Kidney (tissue), 14 donors: ENCODE measurements around the gene ACIN1. TPM values are rescaled to one million over a fixed set of nuclear protein-coding genes. Genes with fewer than 3 reads are reported as not detected.

Experiments
- DNase-seq, 5 donors: peaks; one replicate each; pipeline ENCODE4 v3.0.0-alpha.2; 2013 to 2020
- FAIRE-seq: peaks from 2 replicates; lab custom pipeline; 2012; peaks lifted over from hg19 to GRCh38; lab: Jason Lieb, UNC
- H3K27ac ChIP-seq, 2 donors: one replicate each; pipeline ENCODE4 v1.7.0; 2013; ENCODE audit warnings: low read depth in 2 of 2, low read length in 2 of 2, inconsistent platforms in 1 of 2
- H3K27me3 ChIP-seq: one replicate; pipeline ENCODE4 v1.7.1; 2013; ENCODE audit warnings: low read length, inconsistent platforms; ENCODE audit not compliant: control insufficient read depth, insufficient read depth
- H3K36me3 ChIP-seq, 3 donors: one replicate each; pipeline versions ENCODE4 v1.7.0 to v1.7.1; 2013; ENCODE audit warnings: low read length in 3 of 3, control low read depth in 1 of 3, inconsistent platforms in 1 of 3; ENCODE audit not compliant: insufficient read depth in 3 of 3, control insufficient read depth in 2 of 3
- H3K4me1 ChIP-seq, 3 donors: one replicate each; pipeline versions ENCODE4 v1.7.0 to v1.7.1; 2013; ENCODE audit warnings: low read length in 3 of 3, inconsistent platforms in 1 of 3, low read depth in 1 of 3; ENCODE audit not compliant: control insufficient read depth in 2 of 3, insufficient read depth in 2 of 3
- H3K4me3 ChIP-seq, 3 donors: one replicate each; pipeline versions ENCODE4 v1.7.0 to v1.8.1; 2013; ENCODE audit warnings: low read length in 3 of 3, control low read depth in 1 of 3, inconsistent platforms in 1 of 3
- H3K9ac ChIP-seq, 3 donors: one replicate each; pipeline versions ENCODE4 v1.7.0 to v1.7.1; 2013; ENCODE audit warnings: low read length in 3 of 3, control low read depth in 1 of 3, inconsistent platforms in 1 of 3
- H3K9me3 ChIP-seq, 3 donors: one replicate each; pipeline versions ENCODE4 v1.7.0 to v1.7.1; 2013; ENCODE audit warnings: low read length in 3 of 3, control low read depth in 1 of 3, inconsistent platforms in 1 of 3; ENCODE audit not compliant: control insufficient read depth in 2 of 3, insufficient read depth in 1 of 3
- intact Hi-C: fragments of 100-400 bp; cut with DNase I; formaldehyde crosslinking; loops from one replicate; pipeline ENCODE4 v1.11.1; 2022
- polyA plus RNA-seq: library from polyadenylated mRNA; stranded (reverse); fragments of 350-450 nt; fragmentation: Illumina TruSeq; extraction: RNeasy Lipid Tissue Mini Kit (QIAGEN cat#74804); gene quantifications from one replicate; pipeline ENCODE4 v1.2.3, GENCODE V29; 2014; ENCODE audit warnings: low read depth, low replicate concordance; ENCODE audit not compliant: insufficient read depth
- total RNA-seq: library from RNA; stranded (reverse); fragmentation: NEBNext Ultra II Directional; extraction: Animal tissue kit (Norgen Biotek cat#: 25700); gene quantifications from one replicate; pipeline ENCODE4 v1.2.1, GENCODE V29; 2021
- TF ChIP-seq, protein P1 (sequence below): IDR thresholded peaks from 3 replicates; pipeline ENCODE4 v1.5.1; 2012; ENCODE audit warnings: mild to moderate bottlenecking, moderate library complexity, borderline replicate concordance; ENCODE audit not compliant: insufficient read depth; ENCODE audit errors: extremely low read depth
- donor health status: control.
- donor health status: control.
- donor health status: control.
- donor health status: control.
- donor health status: control.
- donor health status: DM: yes; HTN: yes; CAD: no.
- donor health status: Normal renal cell carcinoma (clear cell type).

Gene ACIN1
- total and polyA plus RNA-seq, 2 donors from 2014 or later = 54.9 to 150 TPM

DNA sequence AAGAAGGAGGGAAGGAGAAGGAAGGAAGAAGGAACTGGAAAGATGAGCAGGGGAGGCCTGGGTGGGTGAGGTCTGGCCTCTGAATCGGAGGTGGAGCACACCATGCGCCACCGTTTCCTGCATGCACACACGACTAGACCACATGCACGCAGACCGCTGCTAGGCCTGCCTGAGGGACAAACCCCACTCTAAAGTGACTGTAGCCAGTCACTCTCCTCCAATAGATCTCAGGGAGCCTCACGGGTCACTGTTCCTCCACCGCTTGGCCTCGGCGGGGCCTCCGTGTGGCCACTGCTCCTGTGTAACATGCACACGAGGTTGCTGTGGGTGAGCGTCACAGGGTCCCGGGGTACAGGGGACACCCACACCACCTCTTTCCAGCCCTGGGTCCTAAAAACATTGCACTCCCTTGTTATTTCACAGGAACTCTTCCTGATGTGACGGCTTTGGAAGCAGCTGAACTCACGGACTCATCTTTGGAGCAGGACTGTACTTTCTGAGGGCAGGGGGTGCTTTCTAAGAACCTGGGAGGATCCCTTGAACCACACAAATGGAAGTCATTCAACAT lies 41.7 kb upstream of the ACIN1 start:
- Histone ChIP-seq H3K9ac (no peak overlapping the region), H3K9me3 (no peaks in the 10 kb centered on the region), H3K4me1 (peaks cover 0 to 4% (median 0%) of the 10 kb centered on the region in 3 donors), H3K36me3 (peaks cover 0 to 35% (median 24%) of the 10 kb centered on the region in 3 donors), H3K4me3 (no peak overlapping the region), H3K27ac (no peak overlapping the region), H3K27me3 (no peaks in the 10 kb centered on the region)
- intact Hi-C loops = no loop called here
- TF ChIP-seq, protein P1, sequence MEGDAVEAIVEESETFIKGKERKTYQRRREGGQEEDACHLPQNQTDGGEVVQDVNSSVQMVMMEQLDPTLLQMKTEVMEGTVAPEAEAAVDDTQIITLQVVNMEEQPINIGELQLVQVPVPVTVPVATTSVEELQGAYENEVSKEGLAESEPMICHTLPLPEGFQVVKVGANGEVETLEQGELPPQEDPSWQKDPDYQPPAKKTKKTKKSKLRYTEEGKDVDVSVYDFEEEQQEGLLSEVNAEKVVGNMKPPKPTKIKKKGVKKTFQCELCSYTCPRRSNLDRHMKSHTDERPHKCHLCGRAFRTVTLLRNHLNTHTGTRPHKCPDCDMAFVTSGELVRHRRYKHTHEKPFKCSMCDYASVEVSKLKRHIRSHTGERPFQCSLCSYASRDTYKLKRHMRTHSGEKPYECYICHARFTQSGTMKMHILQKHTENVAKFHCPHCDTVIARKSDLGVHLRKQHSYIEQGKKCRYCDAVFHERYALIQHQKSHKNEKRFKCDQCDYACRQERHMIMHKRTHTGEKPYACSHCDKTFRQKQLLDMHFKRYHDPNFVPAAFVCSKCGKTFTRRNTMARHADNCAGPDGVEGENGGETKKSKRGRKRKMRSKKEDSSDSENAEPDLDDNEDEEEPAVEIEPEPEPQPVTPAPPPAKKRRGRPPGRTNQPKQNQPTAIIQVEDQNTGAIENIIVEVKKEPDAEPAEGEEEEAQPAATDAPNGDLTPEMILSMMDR = no peak
- FAIRE-seq (no peak), DNase-seq (no peak)

GRCh38 chr14:23132970-23133369 lies 38.0 kb upstream of the ACIN1 start:
- no peak overlapping the region for H3K4me3 ChIP-seq
- no peaks in the 10 kb centered on the region for H3K27me3 ChIP-seq
- TF ChIP-seq, protein P1 = no peak
- peaks cover 0 to 7% (median 0%) of the 10 kb centered on the region in 3 donors for H3K4me1 ChIP-seq
- no peaks in the 10 kb centered on the region for H3K9me3 ChIP-seq
- DNase-seq (no peak), FAIRE-seq (no peak)
- intact Hi-C loops = no loop called here
- H3K9ac ChIP-seq = no peak overlapping the region
- H3K36me3 ChIP-seq = peaks cover 0 to 33% (median 21%) of the 10 kb centered on the region in 3 donors
- H3K27ac ChIP-seq = no peak overlapping the region

DNA sequence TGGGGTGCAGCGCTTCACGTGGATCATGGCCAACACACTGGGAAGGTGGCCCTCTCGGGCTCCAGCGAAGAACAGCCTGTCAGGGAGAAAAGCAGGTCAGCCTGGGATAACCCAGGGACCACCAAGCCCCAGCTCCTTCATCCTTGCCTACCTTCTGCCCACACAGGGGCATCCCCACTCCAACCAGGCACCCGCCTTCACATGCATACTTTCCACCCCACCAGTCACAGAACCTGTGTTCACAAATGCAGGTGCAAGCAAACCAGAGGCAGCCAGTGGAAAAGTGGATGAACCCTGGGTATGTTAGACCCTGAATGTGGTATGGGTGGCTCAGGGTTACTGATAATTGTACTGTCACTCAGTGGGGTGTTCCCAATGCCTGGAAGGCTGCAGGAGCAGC lies 36.5 kb upstream of the ACIN1 start:
- Histone ChIP-seq H3K9me3 (no peaks in the 10 kb centered on the region), H3K9ac (no peak overlapping the region), H3K36me3 (peaks cover 0 to 31% (median 27%) of the 10 kb centered on the region in 3 donors), H3K27ac (no peak overlapping the region), H3K27me3 (no peaks in the 10 kb centered on the region), H3K4me3 (no peak overlapping the region), H3K4me1 (peaks cover 0 to 3% (median 0%) of the 10 kb centered on the region in 3 donors)
- FAIRE-seq (no peak), DNase-seq (no peak)
- intact Hi-C loops = no loop called here
- TF ChIP-seq, protein P1 = no peak

DNA sequence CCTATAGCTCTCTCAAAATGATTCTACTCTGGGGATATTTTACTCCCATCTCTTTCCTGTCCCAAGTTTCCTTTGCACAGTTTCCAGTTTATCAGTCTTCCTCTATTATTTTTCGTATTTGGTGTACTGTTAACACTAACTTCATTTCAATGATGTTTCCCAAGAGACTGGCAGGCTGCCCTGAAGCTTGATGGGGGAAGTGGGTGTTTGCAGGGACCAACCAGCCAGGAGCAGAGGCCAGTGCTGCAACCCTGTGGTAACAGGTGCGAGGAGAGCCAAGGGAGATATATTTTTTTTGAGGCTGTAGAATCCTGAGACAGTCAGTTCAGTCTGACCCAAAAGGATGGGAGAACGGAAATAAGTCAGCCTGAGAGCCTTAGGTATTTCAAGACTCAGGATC lies 35.9 kb upstream of the ACIN1 start:
- peaks cover 0 to 28% (median 23%) of the 10 kb centered on the region in 3 donors for H3K36me3 ChIP-seq
- TF ChIP-seq, protein P1 = no peak
- H3K9me3 ChIP-seq = no peaks in the 10 kb centered on the region
- no peak for DNase-seq
- no peaks in the 10 kb centered on the region for H3K27me3 ChIP-seq
- H3K4me1 ChIP-seq = peaks cover 0 to 3% (median 0%) of the 10 kb centered on the region in 3 donors
- no peak overlapping the region for H3K27ac ChIP-seq
- no peak for FAIRE-seq
- intact Hi-C loops = no loop called here
- H3K9ac ChIP-seq = no peak overlapping the region
- H3K4me3 ChIP-seq = no peak overlapping the region
